Liver (tissue), 9 donors: ENCODE measurements around the gene SCG3. TPM values are rescaled to one million over a fixed set of nuclear protein-coding genes. Genes with fewer than 3 reads are reported as not detected.
A peak's percentile ranks its signal among the peaks of the same experiment; 100 is the strongest.

Experiments used
- DNase-seq: peaks from one replicate; pipeline ENCODE4 v3.0.0-alpha.2; 2017; ENCODE audit warnings: low spot score
- H3K27ac ChIP-seq, 2 donors: one replicate each; pipeline ENCODE4 v1.7.0; 2013; ENCODE audit warnings: inconsistent platforms in 2 of 2, low read length in 2 of 2, control low read depth in 1 of 2, low read depth in 1 of 2, mild to moderate bottlenecking in 1 of 2
- H3K27me3 ChIP-seq, 4 donors: one replicate each; pipeline versions ENCODE4 v1.6.1 to v1.7.0; 2013; ENCODE audit warnings: low read length in 3 of 4, inconsistent platforms in 1 of 4, mild to moderate bottlenecking in 1 of 4, moderate library complexity in 1 of 4; ENCODE audit not compliant: control insufficient read depth in 4 of 4, insufficient read depth in 4 of 4
- H3K36me3 ChIP-seq, 4 donors: one replicate each; pipeline versions ENCODE4 v1.6.1 to v1.7.0; 2013; ENCODE audit warnings: low read length in 3 of 4, mild to moderate bottlenecking in 3 of 4, low read depth in 1 of 4, moderate library complexity in 1 of 4; ENCODE audit not compliant: control insufficient read depth in 4 of 4, insufficient read depth in 3 of 4
- H3K4me1 ChIP-seq, 4 donors: one replicate each; pipeline versions ENCODE4 v1.6.1 to v1.7.0; 2013; ENCODE audit warnings: low read length in 3 of 4, mild to moderate bottlenecking in 3 of 4, moderate library complexity in 1 of 4; ENCODE audit not compliant: control insufficient read depth in 4 of 4, insufficient read depth in 4 of 4
- H3K4me3 ChIP-seq, 3 donors: one replicate each; pipeline versions ENCODE4 v1.6.1 to v1.7.0; 2013; ENCODE audit warnings: low read length in 3 of 3, control low read depth in 1 of 3, low read depth in 1 of 3, mild to moderate bottlenecking in 1 of 3
- H3K9ac ChIP-seq, 2 donors: one replicate each; pipeline ENCODE4 v1.7.0; 2013; ENCODE audit warnings: low read length in 2 of 2, mild to moderate bottlenecking in 2 of 2, moderate library complexity in 2 of 2, control low read depth in 1 of 2, low read depth in 1 of 2
- H3K9me3 ChIP-seq, 4 donors: one replicate each; pipeline versions ENCODE4 v1.6.1 to v1.7.0; 2013; ENCODE audit warnings: low read length in 3 of 4; ENCODE audit not compliant: control insufficient read depth in 4 of 4
- EGR1 ChIP-seq, 2 donors: IDR thresholded peaks; 2 replicates each; pipeline ENCODE4 v1.6.1; 2016 to 2018; ENCODE audit warnings: antibody characterized with exemption in 2 of 2, low read depth in 2 of 2
- FOXA1 ChIP-seq: IDR thresholded peaks from 2 replicates; pipeline ENCODE4 v1.6.1; 2016; ENCODE audit warnings: antibody characterized with exemption
- FOXA2 ChIP-seq: IDR thresholded peaks from 2 replicates; pipeline ENCODE4 v1.6.1; 2016; ENCODE audit warnings: antibody characterized with exemption
- GABPA ChIP-seq, 2 donors: IDR thresholded peaks in 1 of 2; conservative IDR thresholded peaks in 1 of 2; 2 replicates each; pipeline ENCODE4 v1.6.1; 2016; ENCODE audit warnings: antibody characterized with exemption in 2 of 2, mild to moderate bottlenecking in 1 of 2, moderate library complexity in 1 of 2
- HNF4A ChIP-seq, 2 donors: conservative IDR thresholded peaks; 2 replicates each; pipeline ENCODE4 v1.6.1; 2016; ENCODE audit warnings: antibody characterized with exemption in 2 of 2, mild to moderate bottlenecking in 2 of 2
- HNF4G ChIP-seq: IDR thresholded peaks from 2 replicates; pipeline ENCODE4 v1.6.1; 2016; ENCODE audit warnings: antibody characterized with exemption
- MAX ChIP-seq: IDR thresholded peaks from 2 replicates; pipeline ENCODE4 v1.6.1; 2016; ENCODE audit warnings: antibody characterized with exemption
- NR2F2 ChIP-seq: IDR thresholded peaks from 2 replicates; pipeline ENCODE4 v1.6.1; 2016; ENCODE audit warnings: antibody characterized with exemption
- RAD21 ChIP-seq, 2 donors: IDR thresholded peaks; 2 replicates each; pipeline ENCODE4 v1.6.1; 2016; ENCODE audit warnings: antibody characterized with exemption in 2 of 2, mild to moderate bottlenecking in 2 of 2
- RXRA ChIP-seq, 2 donors: IDR thresholded peaks; 2 replicates each; pipeline ENCODE4 v1.6.1; 2017 to 2018; ENCODE audit warnings: antibody characterized with exemption in 2 of 2, mild to moderate bottlenecking in 1 of 2
- SP1 ChIP-seq: IDR thresholded peaks from 2 replicates; pipeline ENCODE4 v1.6.1; 2018; ENCODE audit warnings: antibody characterized with exemption, mild to moderate bottlenecking
- TAF1 ChIP-seq: conservative IDR thresholded peaks from 2 replicates; pipeline ENCODE4 v1.6.1; 2016; ENCODE audit warnings: antibody characterized with exemption, mild to moderate bottlenecking
- YY1 ChIP-seq: IDR thresholded peaks from 2 replicates; pipeline ENCODE4 v1.6.1; 2016; ENCODE audit warnings: antibody characterized with exemption, mild to moderate bottlenecking
- ZBTB33 ChIP-seq: IDR thresholded peaks from 2 replicates; pipeline ENCODE4 v1.6.1; 2016; ENCODE audit warnings: antibody characterized with exemption
- WGBS: extraction: QIAGEN DNeasy Blood & Tissue Kit; methylation state at CpG from one replicate; pipeline ENCODE4 v1.1.7; 2013; 5-methylcytosine and 5-hydroxymethylcytosine counted together
- polyA plus RNA-seq, 2 donors: library from polyadenylated mRNA; stranded (reverse) in 1 of 2; unstranded in 1 of 2; fragments of 200-250 nt in 1 of 2; fragments of >200 nt in 1 of 2; fragmentation: Nextera tagmentation in 1 of 2; extraction: Ambion mirVana in 1 of 2; gene quantifications; one replicate each; pipeline versions ENCODE4 v1.2.1 to v1.2.3, GENCODE V29; 2013 to 2015
- total RNA-seq, 2 donors: library from RNA; depleted of rRNA; stranded (reverse); fragments of >200 nt; gene quantifications; one replicate each; pipeline ENCODE4 v1.2.3, GENCODE V29; 2014
- TF ChIP-seq, protein P1 (sequence below): fragments of 150-350 bp; IDR thresholded peaks from 2 replicates; pipeline ENCODE4 v1.5.1; 2017; ENCODE audit warnings: improper control_type of control experiment, low read depth, low read length; ENCODE audit not compliant: missing input control
- TF ChIP-seq, protein P2 (sequence below): IDR thresholded peaks from 2 replicates; pipeline ENCODE4 v1.6.1; 2016; ENCODE audit warnings: antibody characterized with exemption
- donor health status: healthy.
- donor health status: healthy.
- donor health status: healthy.
- donor health status: healthy.
- donor health status: healthy.

The SCG3 gene
- total and polyA plus RNA-seq, 4 donors: under 0.01 to 0.05 (median 0.01) TPM; not detected in 1

- H3K27ac ChIP-seq: peak overlapping the region; percentile 83 to 88
- H3K9me3 ChIP-seq: no peaks in the 10 kb centered on the region
- H3K4me1 ChIP-seq: peaks cover 3 to 38% (median 28%) of the 10 kb centered on the region in 4 donors
- WGBS: 19% methylated on average over 5 of the region's 5 CpGs
- peak overlapping the region; percentile 31 to 62 for H3K9ac ChIP-seq
- H3K4me3 ChIP-seq: peak overlapping the region; percentile 31 to 47 (median 44)
- peak; percentile 19 for TF ChIP-seq MAX
- peak; percentile 14 to 55 for TF ChIP-seq RXRA (IDR thresholded peaks at IDR 0.05)
- no peak for TF ChIP-seq EGR1 (IDR thresholded peaks at IDR 0.05; ENCODE audit: low read depth in 2 of 2)
- peak; percentile 21 for TF ChIP-seq SP1
- TF ChIP-seq, protein P1, sequence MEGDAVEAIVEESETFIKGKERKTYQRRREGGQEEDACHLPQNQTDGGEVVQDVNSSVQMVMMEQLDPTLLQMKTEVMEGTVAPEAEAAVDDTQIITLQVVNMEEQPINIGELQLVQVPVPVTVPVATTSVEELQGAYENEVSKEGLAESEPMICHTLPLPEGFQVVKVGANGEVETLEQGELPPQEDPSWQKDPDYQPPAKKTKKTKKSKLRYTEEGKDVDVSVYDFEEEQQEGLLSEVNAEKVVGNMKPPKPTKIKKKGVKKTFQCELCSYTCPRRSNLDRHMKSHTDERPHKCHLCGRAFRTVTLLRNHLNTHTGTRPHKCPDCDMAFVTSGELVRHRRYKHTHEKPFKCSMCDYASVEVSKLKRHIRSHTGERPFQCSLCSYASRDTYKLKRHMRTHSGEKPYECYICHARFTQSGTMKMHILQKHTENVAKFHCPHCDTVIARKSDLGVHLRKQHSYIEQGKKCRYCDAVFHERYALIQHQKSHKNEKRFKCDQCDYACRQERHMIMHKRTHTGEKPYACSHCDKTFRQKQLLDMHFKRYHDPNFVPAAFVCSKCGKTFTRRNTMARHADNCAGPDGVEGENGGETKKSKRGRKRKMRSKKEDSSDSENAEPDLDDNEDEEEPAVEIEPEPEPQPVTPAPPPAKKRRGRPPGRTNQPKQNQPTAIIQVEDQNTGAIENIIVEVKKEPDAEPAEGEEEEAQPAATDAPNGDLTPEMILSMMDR: no peak
- TF ChIP-seq RAD21 (IDR thresholded peaks at IDR 0.05): peak in 1 of 2 donors; percentile 4
- peak; percentile 26 for TF ChIP-seq NR2F2
- TF ChIP-seq HNF4A (conservative IDR thresholded peaks at IDR 0.05): peak in 1 of 2 donors; percentile 22
- peak in 1 of 2 donors; percentile 22 for TF ChIP-seq GABPA (IDR thresholded peaks at IDR 0.05 in 1 of 2, conservative IDR thresholded peaks at IDR 0.05 in 1 of 2)
- H3K36me3 ChIP-seq: no peaks in the 10 kb centered on the region
- DNase-seq: no peak
- H3K27me3 ChIP-seq: no peaks in the 10 kb centered on the region
Measured at GRCh38 chr15:51731549-51732267, 50.4 kb downstream of the SCG3 start.

DNA sequence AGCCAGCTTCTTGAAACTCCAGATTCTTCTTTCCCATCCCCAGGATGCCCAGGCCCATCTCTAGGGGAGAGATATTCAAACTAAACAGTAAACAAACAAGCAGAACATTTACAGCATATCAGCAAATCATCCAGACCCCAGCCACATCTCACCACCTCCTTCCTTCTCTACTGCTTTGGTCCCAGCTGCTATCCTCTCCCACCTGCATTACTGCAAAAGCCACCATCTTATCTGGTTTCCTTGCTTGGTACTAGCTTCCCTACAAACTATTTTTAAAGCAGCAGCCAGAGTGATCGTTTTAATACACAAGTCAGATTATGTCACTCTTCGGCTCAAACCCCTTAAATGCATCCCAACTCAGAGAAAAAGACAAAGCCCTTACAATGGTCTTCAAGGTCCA is 51.3 kb downstream of the SCG3 start:
- peaks cover 3 to 38% (median 29%) of the 10 kb centered on the region in 4 donors for H3K4me1 ChIP-seq
- no peaks in the 10 kb centered on the region for H3K27me3 ChIP-seq
- DNase-seq: no peak
- TF ChIP-seq RAD21 (IDR thresholded peaks at IDR 0.05): no peak
- no peak for TF ChIP-seq TAF1
- TF ChIP-seq, protein P1: no peak
- no peak for TF ChIP-seq MAX
- TF ChIP-seq GABPA (IDR thresholded peaks at IDR 0.05 in 1 of 2, conservative IDR thresholded peaks at IDR 0.05 in 1 of 2): no peak
- no peak for TF ChIP-seq SP1
- TF ChIP-seq FOXA1: no peak
- no peak for TF ChIP-seq HNF4A (conservative IDR thresholded peaks at IDR 0.05)
- TF ChIP-seq HNF4G: no peak
- no peak for TF ChIP-seq YY1
- no peak for TF ChIP-seq FOXA2
- TF ChIP-seq, protein P2, sequence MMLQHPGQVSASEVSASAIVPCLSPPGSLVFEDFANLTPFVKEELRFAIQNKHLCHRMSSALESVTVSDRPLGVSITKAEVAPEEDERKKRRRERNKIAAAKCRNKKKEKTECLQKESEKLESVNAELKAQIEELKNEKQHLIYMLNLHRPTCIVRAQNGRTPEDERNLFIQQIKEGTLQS: no peak
- no peak for TF ChIP-seq ZBTB33
- peak overlapping the region; percentile 16 to 88 for H3K27ac ChIP-seq
- H3K9me3 ChIP-seq: no peaks in the 10 kb centered on the region
- no peaks in the 10 kb centered on the region for H3K36me3 ChIP-seq
- WGBS: 79% methylated on average over 2 of the region's 2 CpGs
- no peak overlapping the region for H3K9ac ChIP-seq
- H3K4me3 ChIP-seq: no peak overlapping the region
